Lower leg skin (tissue), 3 donors: ENCODE data around the gene EFR3B.

Source experiments
- CTCF ChIP-seq, 3 donors: fragments of 450-650 bp; IDR thresholded peaks; one replicate each; pipeline ENCODE4 v1.5.1; 2016; ENCODE audit warnings: antibody characterized with exemption in 3 of 3, mild to moderate bottlenecking in 3 of 3, moderate library complexity in 2 of 3
- POLR2A ChIP-seq, 2 donors: fragments of 450-650 bp; IDR thresholded peaks; one replicate each; pipeline ENCODE4 v1.6.1; 2016 to 2017; ENCODE audit warnings: antibody characterized with exemption in 2 of 2, mild to moderate bottlenecking in 1 of 2, moderate library complexity in 1 of 2

- TF ChIP-seq CTCF (IDR thresholded peaks at IDR 0.05) (no peak), POLR2A (IDR thresholded peaks at IDR 0.05) (no peak)
Measured at GRCh38 chr2:24994146-24994724, 47.6 kb upstream of the EFR3B start.
